ENCODE measurements around the gene TTLL5.

- TF ChIP-seq TCF12 (IDR thresholded peaks at IDR 0.05; ENCODE audit: low read depth) (no peak), USF1 (IDR thresholded peaks at IDR 0.05) (no peak), YY1 (IDR thresholded peaks at IDR 0.05; ENCODE audit: low read depth) (no peak), CREB1 (IDR thresholded peaks at IDR 0.05; ENCODE audit: low read depth) (no peak), TEAD4 (IDR thresholded peaks at IDR 0.05) (no peak)
These were observed 252.1 kb downstream of the TTLL5 start for GRCh38 chr14:75913183-75913582.
